ENCODE measurements around the gene TSPAN33. TPM values are rescaled to one million over a fixed set of nuclear protein-coding genes. Genes with fewer than 3 reads are reported as not detected.

TSPAN33 gene
- total and polyA plus RNA-seq, 2 of the 13 experiments (the other 11 are each of a cell fraction or from before 2014, with no cell fraction given), result 15.3 to 16.5 TPM

- TF ChIP-seq ZNF17 (CRISPR knock-in tag; IDR thresholded peaks at IDR 0.05) (no peak), SCMH1 (CRISPR knock-in tag; IDR thresholded peaks at IDR 0.05; ENCODE audit: borderline replicate concordance) (no peak), KDM6A (CRISPR knock-in tag; IDR thresholded peaks at IDR 0.05; ENCODE audit: low read depth) (no peak), ZBTB26 (CRISPR knock-in tag; IDR thresholded peaks at IDR 0.05; ENCODE audit: borderline replicate concordance) (0 out of 2 replicates have a peak, but pooled peaks have one; percentile 44), ZNF431 (CRISPR knock-in tag; IDR thresholded peaks at IDR 0.05; ENCODE audit: borderline replicate concordance, low read depth) (no peak), SNAPC2 (CRISPR knock-in tag; IDR thresholded peaks at IDR 0.05) (no peak), PPARG (CRISPR knock-in tag; conservative IDR thresholded peaks at IDR 0.05) (no peak), ZNF687 (CRISPR knock-in tag; IDR thresholded peaks at IDR 0.05) (peak; percentile 54), ZNF576 (CRISPR knock-in tag; IDR thresholded peaks at IDR 0.05) (no peak), ZNF563 (CRISPR knock-in tag; IDR thresholded peaks at IDR 0.05) (no peak), ZNF234 (CRISPR knock-in tag; conservative IDR thresholded peaks at IDR 0.05) (no peak), EP300 (IDR thresholded peaks at IDR 0.05; ENCODE audit: low read depth in 2 of 2, low read length in 2 of 2) (no peak), EP300 (CRISPR knock-in tag; IDR thresholded peaks at IDR 0.05; ENCODE audit: borderline replicate concordance) (no peak), NFE2L2 (IDR thresholded peaks at IDR 0.05; ENCODE audit: low read length) (no peak), ZNF740 (CRISPR knock-in tag; IDR thresholded peaks at IDR 0.05) (no peak), ESRRA (CRISPR knock-in tag; IDR thresholded peaks at IDR 0.05; ENCODE audit: low read depth) (no peak), KLF13 (CRISPR knock-in tag; IDR thresholded peaks at IDR 0.05) (no peak), ZNF235 (CRISPR knock-in tag; IDR thresholded peaks at IDR 0.05; ENCODE audit: borderline replicate concordance) (no peak), HNRNPUL1 (IDR thresholded peaks at IDR 0.05; ENCODE audit: low read depth, low read length) (no peak), SNAI1 (CRISPR knock-in tag; IDR thresholded peaks at IDR 0.05; ENCODE audit: borderline replicate concordance) (0 out of 2 replicates have a peak, but pooled peaks have one; percentile 62), MLLT10 (CRISPR knock-in tag; IDR thresholded peaks at IDR 0.05) (no peak), RFXANK (CRISPR knock-in tag; IDR thresholded peaks at IDR 0.05) (no peak), ZNF709 (CRISPR knock-in tag; IDR thresholded peaks at IDR 0.05) (no peak), ZNF18 (CRISPR knock-in tag; IDR thresholded peaks at IDR 0.05; ENCODE audit: insufficient replicate concordance) (no peak)
These were observed at the start of gene TSPAN33 (continued) for GRCh38 chr7:129144095-129144833.

Data from HepG2 (cell line).